ENCODE results near the gene SHISA8.

The SHISA8 gene

DNA sequence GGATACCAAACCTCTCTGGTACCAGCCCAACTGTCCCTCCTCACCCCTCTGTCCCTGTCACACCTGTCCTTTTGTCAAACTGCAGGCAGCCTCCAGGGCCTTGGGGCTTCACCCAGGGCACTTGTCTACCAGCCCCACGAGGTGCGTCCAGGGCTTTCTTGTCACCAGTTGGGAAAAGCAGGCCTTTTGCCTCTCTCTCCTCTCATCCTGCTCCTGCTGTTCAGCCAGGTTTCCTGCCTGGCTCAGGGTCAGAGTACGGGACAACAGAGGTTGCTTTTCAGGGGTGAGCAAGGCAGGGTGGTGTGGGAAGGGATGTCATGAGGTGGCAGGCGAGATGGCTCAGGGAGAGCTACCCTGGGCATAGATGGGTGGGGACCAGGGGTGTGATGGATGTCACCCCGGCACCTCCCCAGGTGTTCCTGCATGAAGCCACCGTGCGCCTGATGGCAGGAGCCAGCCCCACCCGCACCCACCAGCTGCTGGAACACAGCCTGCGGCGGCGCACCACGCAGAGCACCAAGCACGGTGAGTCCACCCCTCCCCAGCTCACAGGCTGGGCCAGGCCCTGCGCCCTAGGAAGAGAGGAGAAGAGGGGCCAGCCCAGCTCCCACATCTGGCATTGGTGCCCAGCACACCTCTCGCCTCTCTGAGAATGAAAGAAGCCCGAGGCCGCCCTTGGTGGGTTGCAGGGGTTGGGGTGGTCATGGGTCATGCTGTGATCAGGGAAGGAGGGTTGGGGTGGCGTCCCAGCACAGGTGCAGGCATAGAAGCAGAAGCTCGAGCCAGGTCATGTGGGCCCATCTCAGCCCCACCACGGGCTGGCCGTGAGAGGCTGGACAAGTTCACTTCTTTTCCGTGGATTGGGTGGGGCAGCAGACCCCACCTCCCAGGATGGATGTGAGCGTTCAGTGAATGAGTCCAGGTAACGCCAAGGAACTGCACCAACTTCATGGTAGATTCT is 10.1 kb downstream of the SHISA8 start:
- TF ChIP-seq ZNF274 (IDR thresholded peaks at IDR 0.05; ENCODE audit: low read depth, low read length) = no peak
- H3K4me3 ChIP-seq (ENCODE audit: low read length) = no peak overlapping the region

DNA sequence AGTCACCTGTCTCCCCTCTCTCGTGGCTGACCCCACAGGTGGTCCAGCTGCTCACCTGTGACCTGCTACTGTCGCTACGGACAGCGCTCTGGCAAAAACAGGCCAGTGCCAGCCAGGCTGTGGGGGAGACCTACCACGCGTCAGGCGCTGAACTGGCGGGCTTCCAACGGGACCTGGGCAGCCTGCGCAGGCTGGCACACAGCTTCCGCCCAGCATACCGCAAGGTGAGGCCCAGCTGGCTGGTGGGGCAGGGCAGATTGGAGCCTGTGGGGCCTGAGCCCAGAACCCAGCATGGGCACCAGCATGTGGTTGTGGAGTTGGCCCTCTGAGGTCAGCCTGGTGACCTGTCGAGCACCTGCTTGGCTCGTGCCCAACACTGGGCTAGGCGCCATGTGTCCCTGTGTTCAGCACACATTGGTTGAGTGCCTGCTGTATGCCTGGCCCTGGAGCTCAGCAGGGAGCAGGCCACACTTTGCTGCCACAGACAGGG is 11.9 kb downstream of the SHISA8 start:
- H3K4me3 ChIP-seq (ENCODE audit: low read length) = no peak overlapping the region
- TF ChIP-seq ZNF274 (IDR thresholded peaks at IDR 0.05; ENCODE audit: low read depth, low read length) = no peak

DNA sequence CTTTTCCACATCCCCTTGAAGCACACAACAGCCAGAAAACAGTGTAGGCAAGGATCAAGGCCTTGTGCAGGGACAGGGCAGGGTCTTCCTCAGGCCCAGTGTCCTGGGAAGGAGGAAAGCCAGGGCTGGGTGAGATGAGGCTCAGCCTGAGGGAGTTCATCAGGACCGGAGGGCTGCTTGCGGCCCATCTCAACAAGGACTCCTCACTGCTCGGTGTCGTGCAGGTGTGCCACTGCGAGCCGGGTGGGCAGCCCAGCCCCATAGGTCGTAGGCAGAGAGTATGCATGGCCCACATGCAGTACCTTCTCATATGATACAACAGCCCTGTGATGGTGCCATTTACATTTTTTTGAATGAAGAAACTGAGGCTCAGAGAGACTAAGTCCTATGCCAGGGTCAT is 12.9 kb downstream of the SHISA8 start:
- H3K4me3 ChIP-seq (ENCODE audit: low read length) = no peak overlapping the region
- no peak for TF ChIP-seq ZNF274 (IDR thresholded peaks at IDR 0.05; ENCODE audit: low read depth, low read length)

DNA sequence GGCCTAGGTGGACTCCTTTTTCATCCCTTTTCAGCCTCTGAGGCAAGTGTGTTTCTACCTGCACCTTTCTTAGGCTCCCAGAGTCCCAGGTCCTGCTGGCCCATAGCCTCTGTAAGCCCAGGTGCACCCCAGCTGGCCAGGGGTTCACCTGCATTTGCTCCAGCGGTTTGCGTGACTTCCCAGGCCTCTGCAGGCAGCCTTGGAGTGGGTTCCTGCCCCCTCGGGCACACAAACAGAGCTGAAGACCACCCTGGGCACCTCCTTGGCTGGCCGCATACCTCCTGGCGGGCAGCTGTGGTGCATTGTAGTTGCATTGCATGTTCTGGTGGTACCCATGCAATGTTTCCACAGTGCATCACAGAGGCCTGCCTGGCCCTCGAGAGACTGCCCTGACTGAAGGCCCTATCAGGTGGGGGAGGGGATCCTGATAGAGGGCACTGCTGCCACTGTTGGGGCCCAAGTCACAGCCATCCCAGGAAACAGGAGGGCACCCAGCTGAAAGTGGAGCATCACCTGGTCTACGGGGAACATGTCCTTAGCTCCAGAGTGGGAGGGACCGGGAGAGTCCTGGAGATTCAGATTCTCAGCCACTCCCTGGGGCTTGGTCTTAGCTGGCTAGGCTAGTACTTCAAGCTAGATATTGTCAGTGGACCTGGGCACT is 14.1 kb downstream of the SHISA8 start:
- no peak for TF ChIP-seq ZNF274 (IDR thresholded peaks at IDR 0.05; ENCODE audit: low read depth, low read length)
- no peak overlapping the region for H3K4me3 ChIP-seq (ENCODE audit: low read length)

- TF ChIP-seq ZNF274 (IDR thresholded peaks at IDR 0.05; ENCODE audit: low read depth, low read length) = no peak
These were observed 14.8 kb downstream of the SHISA8 start for GRCh38 chr22:41899992-41900651.

DNA sequence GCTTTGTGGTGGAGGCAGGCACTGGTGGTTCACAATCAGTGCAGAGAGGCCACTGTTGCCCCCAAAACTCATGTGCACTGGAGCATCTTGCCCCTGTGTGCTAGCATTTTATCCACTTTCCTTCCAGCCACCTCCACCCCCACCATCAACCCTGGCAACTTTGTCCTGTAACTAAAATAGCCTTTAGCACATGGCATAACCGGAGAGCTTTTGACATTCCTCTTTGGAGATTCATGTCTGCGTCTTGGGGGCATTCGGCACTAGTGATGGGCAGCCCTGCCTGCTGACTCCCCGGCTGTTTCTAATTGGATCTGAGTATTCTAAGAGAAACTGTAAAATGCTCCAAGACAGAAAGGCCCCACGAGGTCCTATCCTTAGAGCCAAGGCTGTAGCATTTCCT is 15.8 kb downstream of the SHISA8 start:
- H3K4me3 ChIP-seq (ENCODE audit: low read length) = no peak overlapping the region
- no peak for TF ChIP-seq ZNF274 (IDR thresholded peaks at IDR 0.05; ENCODE audit: low read depth, low read length)

More at GRCh38 chr22:41899992-41900651, 14.8 kb downstream of the SHISA8 start:
- no peak overlapping the region for H3K4me3 ChIP-seq (ENCODE audit: low read length)

GRCh38 chr22:41898645-41899044 is 16.2 kb downstream of the SHISA8 start:
- H3K4me3 ChIP-seq (ENCODE audit: low read length) = no peak overlapping the region
- TF ChIP-seq ZNF274 (IDR thresholded peaks at IDR 0.05; ENCODE audit: low read depth, low read length) = no peak

DNA sequence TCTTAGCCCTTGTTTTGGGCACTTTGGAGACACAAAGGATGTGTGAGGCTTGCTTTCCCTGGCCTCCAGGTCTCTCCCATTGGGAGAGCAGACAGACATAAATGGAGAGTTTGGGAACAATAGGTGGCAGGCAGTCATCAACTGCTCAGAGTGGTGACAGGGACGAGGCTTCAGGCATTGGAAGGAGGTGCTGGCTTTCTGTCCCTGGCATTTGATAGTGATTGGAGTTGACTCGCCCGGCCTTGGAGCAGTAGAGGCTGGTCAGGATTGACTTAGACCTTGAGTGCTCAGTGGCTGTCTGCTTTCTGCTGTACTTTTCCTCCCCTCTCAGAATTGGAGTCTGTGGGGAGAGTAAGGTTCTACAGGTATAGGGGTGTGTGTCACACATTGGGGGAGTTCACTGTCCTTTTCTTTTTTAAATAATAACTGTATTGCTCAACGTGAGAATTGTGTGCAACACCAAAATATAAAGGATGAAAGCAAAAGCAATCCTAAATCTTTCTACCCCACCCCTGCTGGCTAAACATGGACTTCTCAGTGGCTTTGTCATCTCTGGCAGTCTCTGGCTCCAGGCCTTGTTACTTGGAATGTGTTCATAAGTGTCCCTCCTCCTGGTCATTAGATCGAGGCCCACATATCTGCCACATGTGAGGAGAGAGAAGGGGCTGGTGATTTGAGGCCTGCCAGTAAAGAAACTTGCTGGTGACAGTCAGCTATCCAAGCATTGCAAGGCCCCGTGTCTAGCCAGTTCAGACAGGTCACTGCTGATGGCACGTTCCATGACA is 21.1 kb downstream of the SHISA8 start:
- no peak overlapping the region for H3K4me3 ChIP-seq (ENCODE audit: low read length)
- TF ChIP-seq ZNF274 (IDR thresholded peaks at IDR 0.05; ENCODE audit: low read depth, low read length) = no peak

DNA sequence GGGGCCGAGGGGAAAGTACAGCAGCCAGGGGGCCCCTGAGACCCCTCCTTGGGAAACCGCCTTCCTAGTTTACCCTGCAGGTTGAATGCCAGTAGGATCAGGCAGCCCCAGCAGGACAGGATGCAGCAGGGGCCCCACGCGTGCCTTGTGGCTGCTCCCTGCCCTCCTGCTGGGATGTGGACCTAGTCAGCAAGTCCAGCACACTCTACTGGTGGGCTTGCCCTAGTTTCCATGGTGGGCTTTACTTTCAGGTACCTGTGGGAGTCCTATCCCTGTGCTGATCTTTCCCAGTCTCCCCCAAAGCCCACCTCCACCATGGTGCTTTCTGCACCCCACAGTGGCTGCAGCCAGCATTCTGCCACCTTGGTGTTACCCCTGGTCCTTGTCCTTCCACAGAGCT is 22.2 kb downstream of the SHISA8 start:
- TF ChIP-seq ZNF274 (IDR thresholded peaks at IDR 0.05; ENCODE audit: low read depth, low read length) = no peak
- no peak overlapping the region for H3K4me3 ChIP-seq (ENCODE audit: low read length)

DNA sequence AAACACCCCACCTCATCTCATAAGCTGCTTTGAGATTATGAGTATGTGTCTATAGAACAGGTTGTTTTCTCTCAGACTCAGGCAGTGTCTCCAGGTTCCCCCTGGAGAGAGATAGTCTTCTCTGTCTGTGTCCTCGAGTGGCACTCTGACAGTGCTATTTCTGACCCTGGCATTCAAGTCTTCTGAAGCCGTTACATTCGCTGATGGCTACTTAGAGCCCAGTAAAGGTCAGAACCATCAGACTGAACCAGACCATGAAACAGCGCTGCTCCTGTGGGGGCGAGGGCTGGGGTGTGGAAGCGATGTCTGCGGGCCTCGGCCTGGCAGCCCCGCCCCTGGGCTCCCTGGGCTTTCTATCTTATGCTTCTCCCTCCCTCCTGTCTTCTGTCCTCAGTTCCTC is 23.5 kb downstream of the SHISA8 start:
- no peak overlapping the region for H3K4me3 ChIP-seq (ENCODE audit: low read length)
- no peak for TF ChIP-seq ZNF274 (IDR thresholded peaks at IDR 0.05; ENCODE audit: low read depth, low read length)

DNA sequence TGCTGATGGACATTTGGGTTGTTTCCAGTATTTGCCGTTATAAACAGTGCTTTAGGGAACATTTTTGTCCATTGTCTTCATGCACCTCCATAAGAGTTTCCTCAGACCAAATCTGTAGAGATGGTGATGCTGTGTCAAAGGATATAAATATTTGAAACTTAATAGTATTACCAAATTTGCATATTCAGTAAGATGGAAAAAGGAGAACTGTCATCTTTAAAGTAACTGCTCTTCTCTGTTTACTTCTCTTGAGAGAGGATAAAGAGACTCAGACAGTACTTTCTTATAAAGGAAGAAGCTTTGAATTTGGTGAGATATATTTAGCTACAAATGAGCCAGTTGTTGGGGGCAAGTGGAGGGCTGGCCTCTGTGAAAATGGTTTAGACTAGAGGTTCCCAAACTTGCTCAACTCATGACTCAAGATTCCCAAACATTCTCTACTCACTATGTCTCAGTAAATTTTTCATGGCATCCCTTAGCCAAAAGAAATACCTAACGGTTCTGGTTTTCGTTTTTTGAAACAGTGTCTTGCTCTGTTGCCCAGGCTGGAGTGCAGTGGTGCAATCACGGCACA is 26.2 kb downstream of the SHISA8 start:
- H3K4me3 ChIP-seq (ENCODE audit: low read length) = no peak overlapping the region
- no peak for TF ChIP-seq ZNF274 (IDR thresholded peaks at IDR 0.05; ENCODE audit: low read depth, low read length)

- H3K4me3 ChIP-seq (ENCODE audit: low read length) = no peak overlapping the region
- TF ChIP-seq ZNF274 (IDR thresholded peaks at IDR 0.05; ENCODE audit: low read depth, low read length) = no peak
These were observed 29.4 kb downstream of the SHISA8 start for GRCh38 chr22:41885516-41885915.

- H3K4me3 ChIP-seq (ENCODE audit: low read length) = no peak overlapping the region
- TF ChIP-seq ZNF274 (IDR thresholded peaks at IDR 0.05; ENCODE audit: low read depth, low read length) = no peak
These were observed 29.8 kb downstream of the SHISA8 start for GRCh38 chr22:41885116-41885515.
